SW 1271 (cell line): ENCODE data around the gene INPP5F.
A peak's percentile ranks its signal among the peaks of the same experiment; 100 is the strongest.
"Not testable (repeated sequence)": the region's sequence is repeated elsewhere in the genome, so short reads cannot be mapped to it uniquely, and the experiment has no call there.

Experiments used
- DNase-seq, 2 experiments: peaks; one replicate each; lab custom pipeline; 2025; lab: John Stamatoyannopoulos, UW

The INPP5F gene

DNA sequence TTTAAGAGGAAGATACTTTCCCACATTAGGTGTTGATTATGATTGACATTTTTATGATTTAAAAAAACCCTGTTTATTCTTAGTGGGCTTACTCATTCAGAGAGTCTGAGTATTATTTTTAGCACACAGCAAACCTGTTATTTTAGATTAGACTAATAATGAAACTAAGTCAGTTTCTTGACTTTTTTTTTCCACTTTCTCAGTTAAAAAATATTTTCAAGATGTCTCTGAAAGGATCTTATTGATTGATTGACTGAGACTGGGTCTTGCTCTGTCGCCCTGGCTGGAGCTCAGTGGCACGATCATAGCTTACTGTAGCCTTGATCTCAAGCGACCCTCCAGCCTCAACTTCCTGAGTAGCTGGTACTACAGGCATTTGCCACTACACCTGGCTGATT, 20.4 kb upstream of the INPP5F start:
- DNase-seq = no peak

DNA sequence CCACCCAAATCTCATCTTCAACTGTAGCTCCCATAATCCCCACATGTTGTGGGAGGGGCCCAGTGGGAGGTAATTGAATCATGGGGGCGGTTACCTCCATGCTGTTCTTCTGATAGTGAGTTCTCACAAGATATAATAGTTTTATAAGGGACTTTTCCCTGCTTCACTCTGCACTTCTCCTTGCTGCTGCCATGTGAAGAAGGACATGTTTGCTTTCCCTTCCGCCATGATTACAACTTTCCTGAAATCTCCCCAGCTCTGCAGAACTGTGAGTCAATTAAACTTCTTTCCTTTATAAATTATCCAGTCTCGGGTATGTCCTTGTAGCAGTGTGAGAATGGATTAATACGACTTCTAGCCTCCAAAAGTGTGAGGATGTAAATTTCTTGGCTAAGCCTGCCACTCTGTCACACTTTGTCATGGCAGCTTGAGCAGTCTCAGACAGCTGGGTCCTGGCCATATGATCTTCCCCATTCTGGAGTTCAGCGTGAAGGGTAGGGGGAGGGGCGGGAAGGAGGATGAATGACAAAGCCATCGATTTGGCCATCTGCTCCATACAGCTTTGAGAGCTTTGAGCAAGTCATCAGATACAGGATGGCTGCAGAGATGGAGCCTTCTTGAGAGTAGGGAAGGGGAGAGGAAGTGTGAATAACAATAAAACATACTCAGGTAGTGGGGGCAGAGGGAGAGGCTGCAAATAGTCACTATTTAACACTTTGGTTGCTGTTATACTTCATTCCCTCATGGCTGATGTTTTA, 19.1 kb upstream of the INPP5F start:
- no peak for DNase-seq

DNA sequence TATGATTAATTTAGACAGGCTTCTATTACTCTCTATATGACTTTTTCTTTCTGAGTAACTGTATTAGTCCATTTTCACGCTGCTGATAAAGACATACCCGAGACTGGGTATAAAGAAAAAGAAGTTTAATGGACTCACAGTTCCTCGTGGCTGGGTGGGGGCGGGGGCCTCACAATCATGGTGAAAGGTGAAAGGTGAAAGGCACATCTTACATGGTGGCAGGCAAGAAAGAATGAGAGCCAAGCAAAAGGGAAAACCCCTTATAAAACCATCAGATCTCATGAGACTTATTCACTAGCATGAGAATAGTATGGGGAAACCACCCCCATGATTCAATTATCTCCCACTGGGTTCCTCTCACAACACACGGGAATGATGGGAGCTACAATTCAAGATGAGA, 18.5 kb upstream of the INPP5F start:
- not testable (repeated sequence) for DNase-seq

DNA sequence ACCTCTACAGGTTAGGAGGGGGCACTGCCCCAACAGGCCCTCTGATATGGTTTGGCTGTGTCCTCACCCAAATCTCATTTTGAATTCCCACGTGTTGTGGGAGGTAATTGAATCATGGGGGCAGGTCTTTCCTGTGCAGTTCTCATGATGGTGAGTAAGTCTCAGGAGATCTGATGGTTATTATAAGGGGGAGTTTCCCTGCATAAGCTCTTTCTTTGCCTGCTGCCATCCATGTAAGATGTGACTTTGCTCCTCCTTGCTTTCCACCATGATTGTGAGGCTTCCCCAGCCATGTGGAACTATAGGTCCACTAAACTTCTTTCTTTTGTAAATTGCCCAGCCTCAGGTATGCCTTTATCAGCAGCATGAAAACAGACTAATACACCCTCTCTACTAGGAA, 14.9 kb upstream of the INPP5F start:
- not testable (repeated sequence) for DNase-seq

DNA sequence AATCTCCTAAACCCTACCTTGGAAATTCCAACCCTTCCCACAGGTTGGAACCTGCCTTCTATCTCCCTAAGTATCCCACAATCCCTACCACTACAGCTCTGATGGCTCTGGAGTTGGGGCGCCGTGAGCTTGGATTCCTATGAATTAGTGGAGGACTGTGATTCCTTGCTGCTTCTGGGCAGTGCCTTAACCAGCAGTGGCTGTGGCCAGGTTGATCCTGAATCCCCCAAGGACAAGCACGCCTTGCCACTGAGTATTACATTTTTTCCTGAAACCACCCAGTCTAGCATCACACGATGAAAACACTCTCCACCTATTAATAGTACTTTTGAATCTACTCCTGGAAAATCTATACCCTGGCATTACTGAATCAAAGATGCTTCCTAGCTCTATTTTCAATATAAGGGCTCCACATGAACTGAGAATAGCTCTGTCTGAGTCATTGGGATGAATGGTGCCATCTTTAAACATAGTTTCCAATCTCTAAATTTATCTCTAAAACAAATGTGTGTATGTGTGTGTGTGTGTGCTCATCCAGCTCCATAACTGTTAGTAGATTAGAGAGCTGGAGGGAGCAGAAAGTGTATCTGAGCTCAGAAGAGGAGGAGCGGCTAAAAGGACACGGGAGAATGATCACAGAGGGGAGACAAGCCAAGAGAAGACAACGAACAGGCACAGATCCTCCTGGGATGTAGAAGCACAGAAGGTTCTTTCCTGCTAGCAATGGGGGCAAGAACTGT, 11.9 kb upstream of the INPP5F start:
- DNase-seq = no peak

DNA sequence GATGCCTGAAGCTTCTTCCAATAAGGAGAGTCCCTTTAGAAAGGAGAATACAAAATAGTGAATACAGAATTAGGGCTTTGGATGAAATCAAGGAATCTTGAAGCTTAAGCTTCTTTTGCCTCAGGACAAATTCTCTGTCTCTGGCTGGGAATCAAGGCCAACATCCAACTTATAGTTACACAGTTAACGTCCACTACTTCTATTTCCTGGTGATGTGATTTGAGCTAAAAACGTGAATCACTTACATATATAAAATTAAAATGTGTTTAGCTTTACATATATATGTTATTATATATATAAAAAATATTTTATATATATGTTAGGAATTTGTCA, 11.4 kb upstream of the INPP5F start:
- no peak for DNase-seq

DNA sequence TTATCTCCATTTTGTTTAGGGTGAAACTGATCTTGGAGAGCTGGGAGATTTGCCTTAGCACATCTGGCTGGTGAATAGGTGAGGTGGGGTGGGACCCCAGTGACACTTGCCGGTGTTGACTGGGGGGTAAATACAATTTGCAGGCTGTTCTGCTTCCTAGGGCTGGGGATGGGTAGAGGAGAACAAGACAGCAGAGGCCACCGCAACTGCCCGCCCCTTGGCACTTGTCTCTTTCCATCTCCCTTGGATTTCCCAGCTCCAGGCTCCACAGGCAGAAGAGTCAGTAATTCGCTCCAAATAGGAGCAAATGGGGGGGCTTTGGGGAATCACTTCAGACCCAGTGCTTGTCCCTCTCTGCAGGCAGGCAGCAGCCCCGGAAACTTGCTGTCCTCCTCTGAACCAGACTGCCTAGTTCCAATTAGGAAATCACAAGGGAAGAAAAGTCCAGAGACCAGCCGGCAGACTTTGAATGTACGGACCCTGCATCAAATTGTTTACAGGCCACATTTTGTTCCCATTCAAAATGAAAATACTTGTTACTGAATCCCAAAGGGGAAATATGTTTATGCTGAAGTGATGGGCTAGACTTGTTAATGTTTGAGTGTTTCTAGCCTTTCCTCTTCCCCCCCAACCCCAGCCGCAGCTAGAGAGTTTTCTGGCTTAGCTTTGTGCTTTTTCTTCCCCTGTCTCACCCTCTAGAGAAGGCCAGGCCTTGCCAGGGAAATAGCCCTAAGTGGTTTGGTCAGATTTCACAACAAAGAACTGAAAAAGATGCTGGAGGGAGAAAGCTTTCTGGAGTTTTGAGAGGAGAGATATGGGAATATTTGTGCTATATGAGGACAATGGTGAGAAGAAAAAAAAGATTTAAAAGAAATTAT, 10.0 kb upstream of the INPP5F start:
- DNase-seq = no peak

DNA sequence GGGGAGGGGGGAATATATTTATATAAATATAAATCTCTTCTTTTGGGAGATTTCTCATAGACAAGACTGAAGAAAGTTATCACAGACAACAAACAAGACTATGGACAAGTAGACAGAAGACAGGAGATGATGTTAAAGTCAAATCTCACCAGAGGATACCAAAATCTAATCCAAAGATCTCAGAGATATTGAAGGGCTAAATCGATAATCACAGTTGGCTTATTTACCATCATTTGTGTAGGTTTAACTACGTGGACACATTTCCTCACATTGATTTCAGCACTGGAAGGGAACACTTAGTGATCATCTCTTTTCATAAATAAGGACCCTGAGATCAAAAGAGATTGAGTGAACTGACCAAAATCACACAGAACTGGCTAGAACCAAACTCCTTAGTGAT, 2.7 kb upstream of the INPP5F start:
- no peak for DNase-seq

DNA sequence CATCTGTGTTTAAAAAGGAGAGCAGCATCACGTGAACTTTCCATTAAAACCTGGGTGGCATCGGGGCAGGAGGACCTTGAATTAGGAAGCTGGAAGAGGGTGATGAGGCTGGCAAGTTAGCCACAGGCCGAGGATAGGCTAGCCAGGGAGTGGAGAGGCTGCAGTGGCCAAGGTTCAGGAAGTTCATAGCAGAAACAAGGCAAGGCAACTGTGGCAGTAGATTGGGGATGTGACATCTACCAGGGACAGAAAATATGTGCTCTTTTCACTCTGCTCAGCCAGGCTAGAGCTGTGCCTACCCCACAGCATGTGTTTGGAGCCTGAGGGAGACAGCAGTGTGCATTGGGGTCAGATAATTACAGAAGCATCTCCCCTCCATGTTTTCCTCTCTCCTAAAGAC, 2.2 kb upstream of the INPP5F start:
- no peak for DNase-seq

DNA sequence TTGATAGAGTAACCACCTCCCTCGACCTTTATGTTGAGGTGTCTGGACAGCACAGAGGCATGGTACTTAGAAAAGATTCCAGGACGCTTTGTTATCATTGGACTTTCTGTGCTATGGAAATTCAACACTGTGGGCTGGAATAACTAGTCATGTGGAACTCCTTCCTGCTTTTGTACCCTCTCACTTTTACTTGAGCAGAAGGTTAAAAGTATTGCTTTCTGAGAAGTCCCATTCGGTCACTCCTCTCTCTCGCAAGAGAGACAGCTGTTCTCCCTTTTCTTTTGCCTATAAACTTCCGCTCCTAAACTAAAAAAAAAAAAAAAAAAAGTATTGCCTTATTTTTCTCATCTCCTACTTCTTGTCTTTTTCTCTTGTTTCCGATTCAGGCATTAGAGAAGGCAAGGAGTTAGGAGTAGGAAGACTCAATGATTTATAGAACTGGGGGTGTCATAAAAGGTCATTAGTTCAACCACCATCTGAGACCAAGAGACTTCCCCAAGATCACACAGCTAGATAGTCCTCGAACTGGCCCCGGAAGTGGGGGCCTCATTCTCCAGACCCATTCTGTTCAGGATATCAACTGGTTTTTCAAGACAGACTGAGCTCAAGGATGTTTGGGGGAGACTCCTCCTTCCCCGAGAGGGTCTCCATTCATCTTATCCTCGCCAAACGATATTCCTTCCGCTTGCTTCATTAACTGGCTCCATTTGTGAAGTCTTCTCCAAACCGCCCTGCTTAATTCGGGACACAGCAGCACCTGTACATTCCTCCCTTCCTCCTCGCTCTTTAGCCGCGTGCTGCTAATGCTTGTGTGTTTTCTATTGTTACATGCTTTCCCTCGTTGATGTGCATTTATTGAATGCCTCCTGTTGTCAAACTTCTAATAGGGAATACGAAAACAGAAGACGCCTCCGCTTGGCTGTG, 995 bp upstream of the INPP5F start:
- DNase-seq = no peak

DNA sequence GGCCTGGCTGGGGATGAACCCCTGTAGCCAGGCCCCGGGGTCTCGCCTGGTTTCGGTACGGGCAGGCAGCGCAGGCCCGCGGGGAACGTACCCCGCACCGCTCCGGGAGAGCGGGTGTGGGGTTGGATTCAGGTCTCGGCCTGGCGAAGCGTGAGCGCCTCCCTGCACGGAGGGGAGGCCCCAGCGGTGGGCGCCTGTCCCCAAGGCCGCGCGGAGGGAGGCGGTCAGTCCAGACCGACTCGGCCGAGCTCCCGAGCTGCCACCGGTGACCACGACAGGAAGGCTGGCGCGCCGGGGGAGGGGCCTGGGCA, 378 bp upstream of the INPP5F start:
- no peak for DNase-seq

DNA sequence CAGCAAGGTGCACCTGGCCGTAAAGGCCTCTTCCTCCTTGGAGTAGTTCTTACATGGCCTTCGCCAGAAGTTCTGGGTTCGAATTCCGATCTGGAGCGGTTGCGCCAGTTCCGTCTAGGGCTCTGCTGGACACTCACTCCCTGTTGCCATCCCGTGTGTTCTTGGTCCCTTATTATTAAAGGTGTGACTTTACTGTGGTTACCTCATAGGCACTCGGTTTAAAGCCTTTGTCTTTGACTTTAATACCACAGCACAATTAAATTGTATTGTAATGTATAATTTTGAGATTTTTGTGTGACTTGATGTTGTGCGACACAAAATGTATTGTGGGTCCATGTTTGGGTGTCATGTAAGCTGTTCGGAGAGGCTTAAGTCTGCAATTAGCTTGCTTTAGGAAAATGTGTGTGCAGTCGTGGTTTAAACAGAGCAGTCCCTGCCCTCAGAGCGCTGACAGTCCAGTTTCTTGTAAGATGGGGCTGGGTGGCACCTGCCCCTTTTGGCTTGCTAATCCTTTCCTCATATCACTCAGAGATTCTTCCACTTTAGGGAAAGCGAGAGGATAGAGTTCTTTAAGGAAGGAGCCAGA, 919 bp downstream of the INPP5F start:
- no peak for DNase-seq

DNA sequence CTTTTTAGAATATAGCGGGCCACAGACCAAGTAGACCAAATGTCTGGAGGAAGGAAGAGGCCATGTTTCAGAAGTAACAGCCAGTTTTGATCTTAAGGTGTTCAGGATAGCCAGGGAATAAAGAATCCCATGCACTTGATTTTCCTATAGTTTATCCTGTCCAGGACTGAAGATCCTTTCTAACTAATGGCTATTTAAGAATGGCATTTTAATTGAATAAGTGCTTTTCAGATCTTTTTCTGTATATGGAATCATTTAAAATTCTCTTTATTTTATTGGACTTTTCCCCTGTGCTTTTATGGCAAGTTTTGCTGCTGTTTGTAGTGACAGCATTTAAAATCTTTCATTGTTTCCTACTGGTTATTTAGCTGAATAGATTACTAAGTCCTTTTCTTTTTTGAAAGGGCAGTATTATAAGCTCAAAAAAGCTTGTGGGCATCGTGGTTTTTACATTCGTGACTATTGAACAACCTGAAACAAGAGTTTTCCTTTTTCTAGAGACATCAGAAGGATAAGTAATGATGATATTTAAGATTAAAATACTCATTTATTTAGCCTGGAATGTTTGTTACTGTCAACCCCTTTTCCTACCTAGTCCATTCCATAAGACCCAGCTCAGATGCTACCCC, 2.4 kb downstream of the INPP5F start:
- DNase-seq = no peak

DNA sequence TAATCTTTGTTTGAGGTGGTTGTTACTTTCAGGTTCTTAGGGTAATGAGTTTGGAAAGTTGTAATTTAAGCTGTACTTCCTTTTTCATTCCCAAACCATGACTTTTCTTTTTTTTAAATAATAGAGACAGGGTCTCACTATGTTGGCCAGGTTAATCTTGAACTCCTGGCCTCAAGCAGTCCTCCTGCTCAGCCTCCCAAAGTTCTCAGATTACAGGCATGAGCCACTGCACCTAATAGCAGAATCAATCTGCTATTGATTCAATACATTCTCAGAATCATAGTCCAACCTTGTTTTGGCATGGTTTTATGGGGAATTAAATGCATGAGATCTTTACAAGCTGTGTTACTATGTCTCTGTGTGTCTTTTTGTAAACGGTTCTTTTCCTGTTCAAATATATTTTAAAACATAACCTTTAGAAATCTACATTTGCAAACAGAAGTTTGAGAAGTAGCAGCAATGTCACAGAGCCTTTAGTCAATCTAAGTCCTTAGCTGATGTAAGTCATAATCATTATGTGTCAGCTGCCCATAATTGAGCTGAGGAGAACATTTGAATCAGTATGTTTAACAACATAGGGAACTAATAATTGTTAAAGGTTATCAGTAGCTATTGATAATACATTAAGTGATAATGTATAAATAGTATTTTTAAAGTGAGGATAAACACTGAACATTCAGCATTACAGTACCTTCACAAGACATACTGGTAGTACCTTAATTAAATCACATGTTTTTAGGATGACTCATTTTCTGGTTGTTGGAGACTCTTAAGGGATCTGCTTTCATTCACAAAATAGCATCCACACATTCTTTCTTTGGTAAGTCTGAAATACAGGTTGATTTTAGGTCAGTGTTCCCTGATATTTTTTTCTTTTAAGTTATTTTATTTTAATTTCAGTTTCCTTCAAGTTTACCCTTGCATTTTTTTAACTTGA, 8.8 kb downstream of the INPP5F start:
- DNase-seq = peak in 1 of 2 experiments; percentile 44

DNA sequence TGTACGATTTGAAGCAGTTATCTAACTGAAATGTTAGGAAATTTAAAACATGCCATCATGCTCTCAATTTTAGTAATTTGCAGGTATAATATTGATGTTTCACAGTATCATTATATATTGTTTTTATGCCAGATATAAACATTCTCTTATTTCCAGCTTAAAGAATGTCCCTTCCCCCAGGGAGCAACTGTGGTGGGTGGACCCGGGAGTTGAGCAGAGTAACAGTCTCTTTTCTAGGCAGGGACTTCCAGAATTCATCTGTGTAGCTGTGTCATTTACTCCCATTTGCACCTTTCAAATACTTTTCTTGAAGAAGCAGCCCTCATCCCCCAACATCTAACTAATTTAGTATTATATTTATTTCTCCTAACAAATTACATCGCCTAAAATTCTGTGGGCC, 9.6 kb downstream of the INPP5F start:
- DNase-seq = no peak

DNA sequence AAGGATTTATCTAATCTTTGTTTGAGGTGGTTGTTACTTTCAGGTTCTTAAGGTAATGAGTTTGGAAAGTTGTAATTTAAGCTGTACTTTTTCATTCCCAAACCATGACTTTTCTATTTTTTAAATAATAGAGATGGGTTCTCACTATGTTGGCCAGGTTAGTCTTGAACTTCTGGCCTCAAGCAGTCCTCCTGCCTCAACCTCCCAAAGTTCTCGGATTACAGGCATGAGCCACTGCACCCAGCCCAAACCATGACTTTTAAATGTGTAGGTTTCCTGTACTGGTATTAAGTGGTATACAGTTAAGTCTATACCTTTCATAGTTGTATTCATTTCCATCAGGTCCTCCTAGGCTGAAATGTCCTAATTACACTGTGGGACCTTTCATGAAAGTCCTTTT, 10.4 kb downstream of the INPP5F start:
- DNase-seq = no peak

DNA sequence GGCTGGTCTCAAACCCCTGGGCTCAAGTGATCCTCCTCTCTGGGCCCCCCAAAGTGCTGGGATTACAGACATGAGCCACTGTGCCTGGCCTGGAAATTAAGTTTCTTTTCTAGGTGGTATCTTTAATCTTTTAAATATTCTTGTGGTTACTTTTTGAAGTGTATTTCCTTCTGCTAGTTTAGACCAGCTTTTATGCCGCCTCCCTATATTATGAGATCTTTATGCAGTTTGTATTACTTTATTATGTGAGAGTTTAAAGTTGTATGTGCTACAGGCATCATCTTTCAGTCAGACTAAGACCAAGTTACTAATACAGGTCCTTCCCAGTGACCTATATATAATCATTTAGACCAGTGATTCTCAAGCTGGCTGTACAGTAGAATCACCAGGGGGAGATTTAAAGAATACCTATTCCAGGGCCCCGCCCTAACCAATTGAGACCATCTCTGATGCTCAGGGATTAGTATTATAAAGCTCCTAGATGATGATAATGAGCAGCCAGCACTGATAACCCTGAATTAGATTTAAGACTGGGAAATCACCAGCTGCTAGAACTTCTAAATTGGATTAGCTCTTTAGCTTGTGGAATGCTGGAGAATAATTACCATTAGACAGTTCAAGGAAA, 11.3 kb downstream of the INPP5F start:
- DNase-seq = no peak

DNA sequence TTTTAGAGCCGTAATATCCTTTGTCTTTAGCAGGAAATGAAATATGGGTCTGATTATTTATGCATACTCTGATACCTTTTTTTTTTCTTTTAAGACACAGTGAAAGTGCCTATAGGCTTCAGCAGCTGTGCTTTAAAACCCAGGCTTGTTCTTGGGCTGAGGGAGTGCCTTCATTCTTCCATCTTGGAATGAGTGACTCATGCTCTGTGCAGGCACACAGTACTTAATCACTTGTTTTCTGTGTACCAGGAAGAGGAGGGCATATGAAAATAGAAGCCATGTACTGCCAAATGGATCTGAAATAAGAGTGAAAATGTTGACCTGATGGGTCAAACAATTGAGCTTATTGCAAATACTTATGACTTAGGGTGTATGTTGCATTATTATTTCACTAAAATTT, 12.0 kb downstream of the INPP5F start:
- DNase-seq = peak; percentile 24 to 69

DNA sequence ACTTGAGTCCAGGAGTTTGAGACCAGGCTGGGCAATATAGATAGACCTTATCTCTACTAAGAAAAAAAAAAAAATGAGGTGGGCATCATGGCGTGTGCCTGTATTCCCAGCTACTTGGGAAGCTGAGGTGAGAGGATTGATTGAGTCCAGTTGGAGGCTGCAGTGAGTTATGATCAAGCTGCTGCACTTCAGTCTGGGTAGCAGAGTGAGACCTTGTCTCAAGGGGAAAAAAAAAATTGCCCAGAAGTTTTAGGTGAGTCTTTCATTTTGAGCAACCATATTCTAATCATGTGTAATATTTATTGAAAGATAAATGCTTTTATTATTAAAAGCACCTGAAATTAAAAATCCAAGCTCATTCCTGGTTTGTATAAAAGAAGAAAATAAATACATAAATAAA, 13.1 kb downstream of the INPP5F start:
- no peak for DNase-seq
